Colonic mucosa (tissue), 4 donors: ENCODE data around the gene PSMD7. TPM values are rescaled to one million over a fixed set of nuclear protein-coding genes. Genes with fewer than 3 reads are reported as not detected.

Experiments used
- DNase-seq: peaks from one replicate; pipeline ENCODE4 v3.0.0-alpha.2; 2020
- H3K27ac ChIP-seq: fragments of 200-600 bp; one replicate; pipeline ENCODE4 v1.8.0; 2021
- H3K27me3 ChIP-seq: fragments of 200-600 bp; one replicate; pipeline ENCODE4 v1.8.0; 2021
- H3K36me3 ChIP-seq: fragments of 200-600 bp; one replicate; pipeline ENCODE4 v1.8.0; 2021
- H3K4me1 ChIP-seq: fragments of 200-600 bp; one replicate; pipeline ENCODE4 v1.8.0; 2021; ENCODE audit warnings: mild to moderate bottlenecking
- H3K4me3 ChIP-seq: fragments of 200-600 bp; one replicate; pipeline ENCODE4 v1.8.0; 2021
- H3K9ac ChIP-seq, 2 donors: one replicate each; pipeline ENCODE4 v1.7.0; 2013; ENCODE audit warnings: control low read depth in 2 of 2, low read depth in 2 of 2, low read length in 2 of 2
- H3K9me3 ChIP-seq: fragments of 200-600 bp; one replicate; pipeline ENCODE4 v1.8.0; 2021
- CTCF ChIP-seq: fragments of 200-600 bp; IDR thresholded peaks from one replicate; pipeline ENCODE4 v1.8.0; 2022; ENCODE audit warnings: antibody characterized with exemption, mild to moderate bottlenecking
- intact Hi-C: fragments of 100-400 bp; cut with DNase I; formaldehyde crosslinking; loops from one replicate; pipeline ENCODE4 v1.14.1; 2022
- total RNA-seq, 2 donors: library from RNA; stranded (reverse); fragmentation: NEBNext Ultra II Directional in 1 of 2; extraction: Animal tissue kit (Norgen Biotek cat#: 25700) in 1 of 2; gene quantifications; one replicate each; pipeline ENCODE4 v1.2.1, GENCODE V29; 2021
- donor health status: healthy.
- donor health status: DM: no; HTN: no; CAD: no.
- donor health status: DM: no; HTN: no; CAD: no.

Gene PSMD7
- total RNA-seq, 2 donors from 2014 or later, result 80.9 to 96.8 TPM

GRCh38 chr16:74275031-74275636, 21.5 kb upstream of the PSMD7 start:
- H3K4me1 ChIP-seq, result no peaks in the 10 kb centered on the region
- intact Hi-C loops, result no loop called here
- no peaks in the 10 kb centered on the region for H3K27me3 ChIP-seq
- DNase-seq, result no peak
- no peak overlapping the region for H3K27ac ChIP-seq
- H3K36me3 ChIP-seq, result no peaks in the 10 kb centered on the region
- peak; percentile 30 for TF ChIP-seq CTCF
- H3K4me3 ChIP-seq, result no peak overlapping the region
- no peak overlapping the region for H3K9ac ChIP-seq
- H3K9me3 ChIP-seq, result no peaks in the 10 kb centered on the region

- intact Hi-C loops, result no loop called here
- DNase-seq, result no peak
- Histone ChIP-seq H3K4me1 (no peaks in the 10 kb centered on the region), H3K36me3 (no peaks in the 10 kb centered on the region), H3K4me3 (no peak overlapping the region), H3K27me3 (no peaks in the 10 kb centered on the region), H3K9ac (no peak overlapping the region), H3K27ac (no peak overlapping the region), H3K9me3 (no peaks in the 10 kb centered on the region)
- no peak for TF ChIP-seq CTCF
Measured at GRCh38 chr16:74275711-74276110, 20.9 kb upstream of the PSMD7 start.

GRCh38 chr16:74277974-74278373, 18.6 kb upstream of the PSMD7 start:
- Histone ChIP-seq H3K4me3 (no peak overlapping the region), H3K9me3 (no peaks in the 10 kb centered on the region), H3K4me1 (no peaks in the 10 kb centered on the region), H3K9ac (no peak overlapping the region), H3K27me3 (no peaks in the 10 kb centered on the region), H3K36me3 (no peaks in the 10 kb centered on the region), H3K27ac (no peak overlapping the region)
- intact Hi-C loops, result no loop called here
- no peak for DNase-seq
- no peak for TF ChIP-seq CTCF

- no peak overlapping the region for H3K9ac ChIP-seq
- no peak for TF ChIP-seq CTCF
- no peaks in the 10 kb centered on the region for H3K36me3 ChIP-seq
- intact Hi-C loops, result no loop called here
- no peaks in the 10 kb centered on the region for H3K9me3 ChIP-seq
- H3K27me3 ChIP-seq, result no peaks in the 10 kb centered on the region
- H3K4me3 ChIP-seq, result no peak overlapping the region
- DNase-seq, result no peak
- no peaks in the 10 kb centered on the region for H3K4me1 ChIP-seq
- H3K27ac ChIP-seq, result no peak overlapping the region
Measured at GRCh38 chr16:74279266-74279665, 17.3 kb upstream of the PSMD7 start.

GRCh38 chr16:74279805-74280204, 16.8 kb upstream of the PSMD7 start:
- intact Hi-C loops, result no loop called here
- Histone ChIP-seq H3K27ac (no peak overlapping the region), H3K9ac (no peak overlapping the region), H3K27me3 (no peaks in the 10 kb centered on the region), H3K36me3 (no peaks in the 10 kb centered on the region), H3K4me1 (no peaks in the 10 kb centered on the region), H3K4me3 (no peak overlapping the region), H3K9me3 (no peaks in the 10 kb centered on the region)
- DNase-seq, result no peak
- no peak for TF ChIP-seq CTCF
